B cell (primary cell): ENCODE data around the gene CAP2. TPM values are rescaled to one million over a fixed set of nuclear protein-coding genes. Genes with fewer than 3 reads are reported as not detected.

Source experiments
- ATAC-seq: fragments of 200-7000 bp; cut with Tn5 transposase; one replicate; pipeline ENCODE4 v1.10.0; 2021; ENCODE audit warnings: low read depth, mild to moderate bottlenecking, moderate number of reproducible peaks, moderate library complexity
- CTCF ChIA-PET: fragments of 350-600 bp; sonication (Branson Sonifier 250); formaldehyde crosslinking; loops from one replicate; lab custom pipeline; 2021; ENCODE audit warnings: antibody characterized with exemption, inconsistent platforms; lab: Charles Lee
- POLR2A ChIA-PET: fragments of 350-600 bp; sonication (Branson Sonifier 250); formaldehyde crosslinking; loops from one replicate; lab custom pipeline; 2021; ENCODE audit warnings: antibody characterized with exemption; lab: Charles Lee
- DNase-seq: peaks from one replicate; pipeline ENCODE4 v3.0.0; 2013
- H2AFZ ChIP-seq: 2 replicates; pipeline ENCODE4 v1.6.1; 2012; ENCODE audit warnings: mild to moderate bottlenecking, low read depth, low read length; ENCODE audit not compliant: insufficient read depth, poor library complexity, severe bottlenecking
- H3K27ac ChIP-seq, 2 donors: 1 replicate in 1 of 2; 2 replicates in 1 of 2; pipeline ENCODE4 v1.5.1; 2012 to 2013; ENCODE audit warnings: low read length in 2 of 2, mild to moderate bottlenecking in 2 of 2, moderate library complexity in 1 of 2
- H3K27me3 ChIP-seq, 4 experiments: fragments of 200-600 bp in 1 of 4; sonication (generic) in 1 of 4; replicated peaks in 1 of 4; 1 replicate in 2 of 4; 2 replicates in 2 of 4; pipeline versions ENCODE4 v1.6.1 to v1.7.0; 2013 to 2016; ENCODE audit warnings: low read length in 3 of 4, mild to moderate bottlenecking in 2 of 4, mixed read lengths in 1 of 4, moderate library complexity in 1 of 4; ENCODE audit not compliant: insufficient read depth in 4 of 4, control insufficient read depth in 3 of 4; ENCODE audit errors: control extremely low read depth in 1 of 4
- H3K36me3 ChIP-seq, 2 experiments: replicated peaks in 1 of 2; 1 replicate in 1 of 2; 2 replicates in 1 of 2; pipeline versions ENCODE4 v1.6.1 to v1.7.1; 2013; ENCODE audit warnings: low read length in 1 of 2; ENCODE audit not compliant: insufficient read depth in 2 of 2, control insufficient read depth in 1 of 2; ENCODE audit errors: control extremely low read depth in 1 of 2, extremely low read depth in 1 of 2
- H3K4me1 ChIP-seq, 2 donors: fragments of 200-600 bp in 1 of 2; sonication (generic) in 1 of 2; 1 replicate in 1 of 2; 2 replicates in 1 of 2; pipeline versions ENCODE4 v1.5.1 to v1.6.1; 2013 to 2017; ENCODE audit warnings: low read length in 2 of 2; ENCODE audit not compliant: control insufficient read depth in 2 of 2, insufficient read depth in 2 of 2
- H3K4me2 ChIP-seq: replicated peaks from 2 replicates; pipeline ENCODE3; 2012; ENCODE audit warnings: mild to moderate bottlenecking, low read depth, low read length; ENCODE audit not compliant: poor library complexity, severe bottlenecking
- H3K4me3 ChIP-seq, 5 experiments: fragments of 200-600 bp in 1 of 5; sonication (generic) in 1 of 5; 1 replicate in 3 of 5; 2 replicates in 2 of 5; pipeline versions ENCODE4 v1.5.1 to v1.7.0; 2011 to 2016; ENCODE audit warnings: low read length in 4 of 5, mild to moderate bottlenecking in 4 of 5, low read depth in 2 of 5, control low read depth in 1 of 5, moderate library complexity in 1 of 5; ENCODE audit not compliant: insufficient read depth in 1 of 5; ENCODE audit errors: control extremely low read depth in 1 of 5, extremely low read depth in 1 of 5
- H3K79me2 ChIP-seq: fragments of 200-600 bp; sonication (generic); one replicate; pipeline ENCODE4 v1.6.0; 2016; ENCODE audit warnings: low read length; ENCODE audit not compliant: control insufficient read depth, insufficient read depth
- H3K9ac ChIP-seq: fragments of 200-600 bp; sonication (generic); 2 replicates; pipeline ENCODE4 v1.6.1; 2017; ENCODE audit warnings: mild to moderate bottlenecking, low read length, moderate library complexity
- H3K9me3 ChIP-seq, 3 donors: one replicate each; pipeline versions ENCODE4 v1.6.1 to v1.7.1; 2013; ENCODE audit warnings: low read length in 2 of 3; ENCODE audit not compliant: control insufficient read depth in 2 of 3, insufficient read depth in 1 of 3; ENCODE audit errors: control extremely low read depth in 1 of 3
- H4K20me1 ChIP-seq: 2 replicates; pipeline ENCODE4 v1.6.0; 2012; ENCODE audit warnings: mild to moderate bottlenecking, low read length; ENCODE audit not compliant: insufficient read depth, control insufficient read depth, poor library complexity, severe bottlenecking
- H3K27ac Mint-ChIP-seq: one replicate; pipeline ENCODE4 v1.8.0; 2021; ENCODE audit warnings: mixed read lengths
- H3K27me3 Mint-ChIP-seq: one replicate; pipeline ENCODE4 v1.8.0; 2021; ENCODE audit warnings: mixed read lengths
- H3K4me1 Mint-ChIP-seq: one replicate; pipeline ENCODE4 v1.8.0; 2021; ENCODE audit warnings: mixed read lengths
- H3K4me3 Mint-ChIP-seq: one replicate; pipeline ENCODE4 v1.8.0; 2021; ENCODE audit warnings: mixed read lengths
- H3K9me3 Mint-ChIP-seq: one replicate; pipeline ENCODE4 v1.8.0; 2022; ENCODE audit warnings: mixed read lengths; ENCODE audit not compliant: insufficient read depth
- CTCF ChIP-seq: fragments of 200-600 bp; IDR thresholded peaks from one replicate; pipeline ENCODE4 v1.8.0; 2022; ENCODE audit warnings: antibody characterized with exemption, mild to moderate bottlenecking
- EZH2 ChIP-seq: IDR thresholded peaks from 2 replicates; pipeline ENCODE4 v1.6.1; 2012; ENCODE audit warnings: borderline replicate concordance, low read depth, mild to moderate bottlenecking, moderate library complexity, low read length; ENCODE audit not compliant: insufficient read depth, poor library complexity, severe bottlenecking
- WGBS: methylation state at CpG from one replicate; pipeline ENCODE4 v1.1.5; 2013; ENCODE audit warnings: missing lambda C conversion rate; ENCODE audit not compliant: insufficient coverage; 5-methylcytosine and 5-hydroxymethylcytosine counted together
- intact Hi-C: fragments of 100-400 bp; cut with micrococcal nuclease; formaldehyde crosslinking; loops from one replicate; pipeline ENCODE4 v1.10.0; 2022
- polyA plus RNA-seq: library from polyadenylated mRNA; depleted of rRNA; stranded (reverse); fragments of >200 nt; gene quantifications from 2 replicates; pipeline ENCODE4 v1.2.3, GENCODE V29; 2012
- total RNA-seq, 2 donors: library from RNA; stranded (reverse); fragments of 120-200 nt in 1 of 2; gene quantifications; 1 replicate in 1 of 2; 2 replicates in 1 of 2; pipeline versions ENCODE4 v1.2.3 to v1.2.4, GENCODE V29; 2013 to 2022

CAP2 gene
- total and polyA plus RNA-seq, 2 donors (not counting 1 experiment from before 2014, with no cell fraction given), result not detected

- Histone ChIP-seq H3K27me3 (peaks cover 0 to 8% (median 0%) of the 10 kb centered on the region in 4 experiments), H4K20me1 (no peaks in the 10 kb centered on the region), H3K9me3 (no peaks in the 10 kb centered on the region), H3K36me3 (no peaks in the 10 kb centered on the region), H3K4me2 (no peak overlapping the region), H3K4me1 (no peaks in the 10 kb centered on the region), H3K79me2 (no peaks in the 10 kb centered on the region), H2AFZ (no peak overlapping the region), H3K27ac (no peak overlapping the region), H3K9ac (no peak overlapping the region), H3K4me3 (no peak overlapping the region)
- Mint-ChIP-seq H3K4me1 (no peaks in the 10 kb centered on the region), H3K9me3 (no peaks in the 10 kb centered on the region), H3K27ac (no peak overlapping the region), H3K27me3 (peaks cover 31% of the 10 kb centered on the region), H3K4me3 (no peak overlapping the region)
- WGBS, result 83% methylated on average over 2 of the region's 2 CpGs
- POLR2A ChIA-PET, result no interaction called here
- ATAC-seq (no peak), DNase-seq (no peak)
- CTCF ChIA-PET, result no interaction called here
- intact Hi-C loops, result no loop called here
- TF ChIP-seq EZH2 (no peak), CTCF (no peak)
These were observed 101.5 kb downstream of the CAP2 start for GRCh38 chr6:17494919-17495318.

- ATAC-seq (no peak), DNase-seq (no peak)
- CTCF ChIA-PET, result interaction anchor here (1.4 kb wide), 1 partner anchor 8 kb away, joined by 4 read pairs; no protein-coding TSS in a partner anchor
- Mint-ChIP-seq H3K27ac (no peak overlapping the region), H3K9me3 (no peaks in the 10 kb centered on the region), H3K4me1 (no peaks in the 10 kb centered on the region), H3K27me3 (peaks cover 28% of the 10 kb centered on the region), H3K4me3 (no peak overlapping the region)
- no peaks in the 10 kb centered on the region for H4K20me1 ChIP-seq
- POLR2A ChIA-PET, result no interaction called here
- H3K9me3 ChIP-seq, result no peaks in the 10 kb centered on the region
- no peak overlapping the region for H3K4me2 ChIP-seq
- no peak overlapping the region for H3K4me3 ChIP-seq
- H3K27ac ChIP-seq, result no peak overlapping the region
- intact Hi-C loops, result no loop called here
- peaks cover 0 to 4% (median 0%) of the 10 kb centered on the region in 4 experiments for H3K27me3 ChIP-seq
- no peak overlapping the region for H2AFZ ChIP-seq
- no peaks in the 10 kb centered on the region for H3K4me1 ChIP-seq
- H3K9ac ChIP-seq, result no peak overlapping the region
- H3K79me2 ChIP-seq, result no peaks in the 10 kb centered on the region
- no peaks in the 10 kb centered on the region for H3K36me3 ChIP-seq
- TF ChIP-seq CTCF, result no peak
- TF ChIP-seq EZH2, result no peak
- WGBS, result no CpG with 5 or more reads among the region's 4 CpGs
These were observed 104.2 kb downstream of the CAP2 start for GRCh38 chr6:17497535-17498095.
